MM.1S (cell line): ENCODE data around the gene BIVM.

Experiments used
- EZH2 ChIP-seq: fragments of 300-600 bp; sonication (generic); optimal IDR thresholded peaks from 2 replicates; pipeline ENCODE3; 2017; ENCODE audit warnings: low read depth, mild to moderate bottlenecking, antibody characterized with exemption, low read length, mixed read lengths
- EZH2phosphoT487 ChIP-seq: fragments of 300-600 bp; sonication (generic); IDR thresholded peaks from 2 replicates; pipeline ENCODE4 v1.6.1; 2018; ENCODE audit warnings: antibody characterized with exemption, low read length
- TF ChIP-seq, protein P1 (sequence below): fragments of 300-600 bp; sonication (generic); IDR thresholded peaks from 2 replicates; pipeline ENCODE4 v1.5.1; 2016; ENCODE audit warnings: antibody characterized with exemption, low read length, mixed read lengths

DNA sequence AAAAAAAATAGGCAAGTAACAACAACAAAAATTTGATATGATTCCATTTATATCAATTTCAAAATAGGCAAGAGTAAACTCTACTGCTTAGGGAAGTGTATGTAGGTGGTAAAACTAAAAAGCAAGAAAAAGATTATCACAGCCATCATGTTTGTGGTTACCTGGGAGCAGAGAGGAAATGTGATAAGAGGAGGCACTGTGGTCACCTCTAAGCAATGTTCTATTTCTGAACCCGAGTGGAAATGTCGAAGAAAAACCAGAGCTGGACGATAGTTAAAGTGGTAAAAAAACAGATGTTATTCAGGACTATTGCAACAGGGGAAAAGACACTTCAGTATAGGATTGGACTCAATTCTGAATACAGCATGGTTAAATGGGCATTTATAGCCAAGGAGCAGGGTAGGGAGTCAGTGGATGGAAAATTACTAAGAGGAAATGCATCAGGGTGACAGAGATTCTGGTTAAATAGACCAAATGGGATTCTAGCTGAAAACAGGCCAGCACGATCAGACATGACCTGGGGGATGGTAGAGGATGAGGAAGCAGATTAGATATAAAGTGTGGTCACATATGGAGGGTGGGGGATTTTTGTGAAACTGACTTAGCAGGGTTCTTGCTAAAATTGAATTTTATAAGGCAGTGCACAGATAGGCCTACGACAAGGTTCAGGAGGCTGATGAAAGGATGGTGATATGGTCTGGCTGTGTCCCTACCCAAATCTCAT is 19.3 kb upstream of the BIVM start:
- TF ChIP-seq, protein P1, sequence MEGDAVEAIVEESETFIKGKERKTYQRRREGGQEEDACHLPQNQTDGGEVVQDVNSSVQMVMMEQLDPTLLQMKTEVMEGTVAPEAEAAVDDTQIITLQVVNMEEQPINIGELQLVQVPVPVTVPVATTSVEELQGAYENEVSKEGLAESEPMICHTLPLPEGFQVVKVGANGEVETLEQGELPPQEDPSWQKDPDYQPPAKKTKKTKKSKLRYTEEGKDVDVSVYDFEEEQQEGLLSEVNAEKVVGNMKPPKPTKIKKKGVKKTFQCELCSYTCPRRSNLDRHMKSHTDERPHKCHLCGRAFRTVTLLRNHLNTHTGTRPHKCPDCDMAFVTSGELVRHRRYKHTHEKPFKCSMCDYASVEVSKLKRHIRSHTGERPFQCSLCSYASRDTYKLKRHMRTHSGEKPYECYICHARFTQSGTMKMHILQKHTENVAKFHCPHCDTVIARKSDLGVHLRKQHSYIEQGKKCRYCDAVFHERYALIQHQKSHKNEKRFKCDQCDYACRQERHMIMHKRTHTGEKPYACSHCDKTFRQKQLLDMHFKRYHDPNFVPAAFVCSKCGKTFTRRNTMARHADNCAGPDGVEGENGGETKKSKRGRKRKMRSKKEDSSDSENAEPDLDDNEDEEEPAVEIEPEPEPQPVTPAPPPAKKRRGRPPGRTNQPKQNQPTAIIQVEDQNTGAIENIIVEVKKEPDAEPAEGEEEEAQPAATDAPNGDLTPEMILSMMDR = no peak
- no peak for TF ChIP-seq EZH2
- TF ChIP-seq EZH2phosphoT487 = no peak
